H1 (cell line): ENCODE results near the gene TNS3. TPM values are rescaled to one million over a fixed set of nuclear protein-coding genes. Genes with fewer than 3 reads are reported as not detected.

Experiments used
- CTCF ChIA-PET: fragments of 300-600 bp; sonication (Branson Sonifier 250); formaldehyde crosslinking; loops from one replicate; lab custom pipeline; 2021; ENCODE audit not compliant: partially characterized antibody; lab: Charles Lee
- POLR2A ChIA-PET: fragments of 300-600 bp; sonication (Branson Sonifier 250); formaldehyde crosslinking; loops from one replicate; lab custom pipeline; 2021; ENCODE audit warnings: inconsistent platforms; ENCODE audit not compliant: partially characterized antibody; lab: Charles Lee
- DNase-seq, 2 experiments: peaks; one replicate each; pipeline versions ENCODE4 v3.0.0 to v3.0.0-alpha.2; 2010 to 2022; ENCODE audit warnings: low spot score in 2 of 2, low read depth in 1 of 2, mixed read lengths in 1 of 2
- FAIRE-seq: peaks from 2 replicates; lab custom pipeline; 2011; peaks lifted over from hg19 to GRCh38; lab: Jason Lieb, UNC
- H2AFZ ChIP-seq: 2 replicates; pipeline ENCODE4 v1.8.1; 2012; ENCODE audit warnings: low read length, inconsistent platforms
- H2AK5ac ChIP-seq: 2 replicates; pipeline ENCODE4 v1.6.1; 2013; ENCODE audit warnings: low read depth, low read length
- H2BK120ac ChIP-seq: replicated peaks from 2 replicates; pipeline ENCODE3; 2013; ENCODE audit warnings: low read depth, low read length, inconsistent platforms
- H2BK12ac ChIP-seq: 2 replicates; pipeline ENCODE4 v1.6.1; 2013; ENCODE audit warnings: low read depth, low read length
- H2BK15ac ChIP-seq: 2 replicates; pipeline ENCODE4 v1.6.1; 2013; ENCODE audit warnings: low read length
- H2BK20ac ChIP-seq: 2 replicates; pipeline ENCODE4 v1.6.1; 2013; ENCODE audit warnings: low read length
- H2BK5ac ChIP-seq: 2 replicates; pipeline ENCODE4 v1.6.1; 2013; ENCODE audit warnings: low read depth, low read length
- H3K14ac ChIP-seq: 2 replicates; pipeline ENCODE4 v1.6.1; 2013; ENCODE audit warnings: inconsistent platforms; ENCODE audit not compliant: insufficient read length
- H3K18ac ChIP-seq: 2 replicates; pipeline ENCODE4 v1.6.1; 2013; ENCODE audit warnings: low read length; ENCODE audit errors: extremely low read depth
- H3K23ac ChIP-seq: 2 replicates; pipeline ENCODE4 v1.6.1; 2013; ENCODE audit warnings: inconsistent platforms; ENCODE audit not compliant: insufficient read length
- H3K23me2 ChIP-seq: 2 replicates; pipeline ENCODE4 v1.6.1; 2013; ENCODE audit warnings: low read depth, low read length
- H3K27ac ChIP-seq: 2 replicates; pipeline ENCODE4 v1.6.1; 2011; ENCODE audit warnings: low read depth, low read length, inconsistent platforms
- H3K27me3 ChIP-seq, 4 experiments: replicated peaks in 1 of 4; 1 replicate in 1 of 4; 2 replicates in 3 of 4; pipeline versions ENCODE4 v1.6.1 to v1.8.1; 2011 to 2013; ENCODE audit warnings: low read length in 3 of 4, mild to moderate bottlenecking in 3 of 4, inconsistent platforms in 2 of 4, mixed read lengths in 2 of 4, moderate library complexity in 1 of 4; ENCODE audit not compliant: control insufficient read depth in 3 of 4, insufficient read depth in 3 of 4; ENCODE audit errors: extremely low read depth in 1 of 4
- H3K36me3 ChIP-seq, 4 experiments: 2 replicates each; pipeline versions ENCODE4 v1.6.1 to v1.8.1; 2011 to 2013; ENCODE audit warnings: mild to moderate bottlenecking in 4 of 4, low read length in 3 of 4, moderate library complexity in 2 of 4, control low read depth in 1 of 4, inconsistent platforms in 1 of 4; ENCODE audit not compliant: insufficient read depth in 4 of 4, control insufficient read depth in 2 of 4
- H3K4ac ChIP-seq: replicated peaks from 2 replicates; pipeline ENCODE3; 2013; ENCODE audit warnings: low read length, low read depth, mixed read lengths, inconsistent platforms; ENCODE audit not compliant: insufficient read length
- H3K4me1 ChIP-seq, 4 experiments: replicated peaks in 1 of 4; 1 replicate in 1 of 4; 2 replicates in 3 of 4; pipeline versions ENCODE4 v1.6.1 to v1.8.1; 2011 to 2013; ENCODE audit warnings: low read length in 3 of 4, inconsistent platforms in 2 of 4, mixed read lengths in 1 of 4; ENCODE audit not compliant: insufficient read depth in 4 of 4, control insufficient read depth in 3 of 4
- H3K4me2 ChIP-seq, 2 experiments: 2 replicates each; pipeline versions ENCODE4 v1.6.1 to v1.8.1; 2011 to 2013; ENCODE audit warnings: low read depth in 2 of 2, low read length in 2 of 2, control low read depth in 1 of 2, inconsistent platforms in 1 of 2, mild to moderate bottlenecking in 1 of 2; ENCODE audit not compliant: insufficient read depth in 1 of 2
- H3K4me3 ChIP-seq, 4 experiments: fragments of 200-600, 300-600 bp in 1 of 4; sonication (generic), shearing (Covaris generic), sonication (Bioruptor Twin) in 1 of 4; 2 replicates each; pipeline versions ENCODE4 v1.5.1 to v1.8.1; 2011 to 2016; ENCODE audit warnings: low read length in 4 of 4, low read depth in 3 of 4, control low read depth in 2 of 4, inconsistent platforms in 2 of 4, mild to moderate bottlenecking in 2 of 4, mixed read lengths in 1 of 4, moderate library complexity in 1 of 4; ENCODE audit not compliant: insufficient read depth in 2 of 4; ENCODE audit errors: extremely low read depth in 1 of 4
- H3K56ac ChIP-seq: replicated peaks from 2 replicates; pipeline ENCODE3; 2013; ENCODE audit warnings: low read depth, mild to moderate bottlenecking, mixed read lengths, low read length, inconsistent platforms; ENCODE audit not compliant: insufficient read length
- H3K79me1 ChIP-seq: 2 replicates; pipeline ENCODE4 v1.6.1; 2013; ENCODE audit warnings: low read depth, low read length, control low read depth
- H3K79me2 ChIP-seq, 2 experiments: 2 replicates each; pipeline versions ENCODE4 v1.6.1 to v1.8.1; 2012 to 2013; ENCODE audit warnings: low read length in 2 of 2, mild to moderate bottlenecking in 2 of 2, inconsistent platforms in 1 of 2; ENCODE audit not compliant: insufficient read depth in 2 of 2, control insufficient read depth in 1 of 2
- H3K9ac ChIP-seq, 4 experiments: replicated peaks in 1 of 4; 1 replicate in 1 of 4; 2 replicates in 3 of 4; pipeline versions ENCODE4 v1.6.1 to v1.8.1; 2011 to 2013; ENCODE audit warnings: low read depth in 3 of 4, low read length in 3 of 4, control low read depth in 2 of 4, mild to moderate bottlenecking in 2 of 4, moderate library complexity in 2 of 4, inconsistent platforms in 1 of 4; ENCODE audit errors: extremely low read depth in 1 of 4
- H3K9me3 ChIP-seq, 2 experiments: 2 replicates each; pipeline versions ENCODE4 v1.6.1 to v1.8.1; 2012 to 2013; ENCODE audit warnings: mild to moderate bottlenecking in 2 of 2, moderate library complexity in 2 of 2, control low read depth in 1 of 2, inconsistent platforms in 1 of 2, low read depth in 1 of 2, low read length in 1 of 2, mixed read lengths in 1 of 2; ENCODE audit not compliant: insufficient read depth in 2 of 2
- H4K20me1 ChIP-seq, 2 experiments: replicated peaks in 1 of 2; 2 replicates each; pipeline versions ENCODE3 to v1.8.1; 2011 to 2013; ENCODE audit warnings: inconsistent platforms in 2 of 2, low read length in 2 of 2, mild to moderate bottlenecking in 1 of 2; ENCODE audit not compliant: insufficient read depth in 2 of 2, control insufficient read depth in 1 of 2
- H4K5ac ChIP-seq: 2 replicates; pipeline ENCODE4 v1.6.1; 2013; ENCODE audit warnings: low read length, low read depth, mixed read lengths, inconsistent platforms; ENCODE audit not compliant: insufficient read length
- H4K8ac ChIP-seq: 2 replicates; pipeline ENCODE4 v1.8.0; 2013; ENCODE audit warnings: mild to moderate bottlenecking, moderate library complexity, low read length, inconsistent platforms; ENCODE audit not compliant: insufficient read depth; ENCODE audit errors: extremely low read depth
- H4K91ac ChIP-seq: replicated peaks from 2 replicates; pipeline ENCODE3; 2013; ENCODE audit warnings: low read length, mixed read lengths, inconsistent platforms; ENCODE audit not compliant: insufficient read length
- CEBPB ChIP-seq: IDR thresholded peaks from 2 replicates; pipeline ENCODE4 v1.6.1; 2012; ENCODE audit warnings: low read depth, low read length
- JUND ChIP-seq: IDR thresholded peaks from 2 replicates; pipeline ENCODE4 v1.6.1; 2011; ENCODE audit warnings: mild to moderate bottlenecking, improper control_type of control experiment, low read length
- KDM1A ChIP-seq: fragments of 200-600, 300-600 bp; sonication (generic); IDR thresholded peaks from 2 replicates; pipeline ENCODE4 v1.7.1; 2016; ENCODE audit warnings: mild to moderate bottlenecking, low read length, borderline replicate concordance
- MAFK ChIP-seq: IDR thresholded peaks from 2 replicates; pipeline ENCODE4 v1.6.1; 2012; ENCODE audit warnings: low read depth, mild to moderate bottlenecking, improper control_type of control experiment, low read length
- MAX ChIP-seq: IDR thresholded peaks from 2 replicates; pipeline ENCODE4 v1.6.1; 2012; ENCODE audit warnings: inconsistent platforms
- POU5F1 ChIP-seq: IDR thresholded peaks from 2 replicates; pipeline ENCODE4 v1.6.1; 2011; ENCODE audit warnings: low read depth, mild to moderate bottlenecking, low read length, moderate library complexity
- RBBP5 ChIP-seq: IDR thresholded peaks from 2 replicates; pipeline ENCODE4 v1.7.1; 2012; ENCODE audit warnings: low read depth, mild to moderate bottlenecking, inconsistent platforms, low read length, moderate library complexity, borderline replicate concordance
- RFX5 ChIP-seq: IDR thresholded peaks from 2 replicates; pipeline ENCODE4 v1.6.1; 2011; ENCODE audit warnings: low read depth, low read length, improper control_type of control experiment, borderline replicate concordance
- SRF ChIP-seq: IDR thresholded peaks from 2 replicates; pipeline ENCODE4 v1.6.1; 2011; ENCODE audit warnings: mild to moderate bottlenecking, low read depth, low read length, moderate library complexity
- SUZ12 ChIP-seq: fragments of 200-600 bp; sonication (generic); IDR thresholded peaks from 2 replicates; pipeline ENCODE4 v1.6.1; 2012; ENCODE audit warnings: mild to moderate bottlenecking, inconsistent platforms, low read length, moderate library complexity, mixed read lengths
- TBP ChIP-seq: IDR thresholded peaks from 2 replicates; pipeline ENCODE4 v1.6.1; 2011; ENCODE audit warnings: low read depth, low read length, improper control_type of control experiment
- TEAD4 ChIP-seq: IDR thresholded peaks from 2 replicates; pipeline ENCODE4 v1.6.1; 2012; ENCODE audit warnings: low read depth, low read length, inconsistent platforms, mixed read lengths
- WGBS, 2 experiments: shearing (Covaris generic) in 1 of 2; methylation state at CpG; one replicate each; pipeline versions ENCODE4 v1.1.6 to v1.1.7; 2013 to 2015; ENCODE audit warnings: low lambda C conversion rate in 2 of 2, mixed read lengths in 2 of 2, inconsistent platforms in 1 of 2, low coverage in 1 of 2, missing lambda C conversion rate in 1 of 2; ENCODE audit not compliant: insufficient replicate concordance in 2 of 2, insufficient coverage in 1 of 2, insufficient read length in 1 of 2; ENCODE audit errors: extremely low coverage in 1 of 2, missing lambda C conversion rate in 1 of 2; 5-methylcytosine and 5-hydroxymethylcytosine counted together
- polyA plus RNA-seq, 7 experiments: library from polyadenylated mRNA; depleted of rRNA in 3 of 7; stranded (reverse) in 5 of 7; unstranded in 2 of 7; fragments of >200 nt in 5 of 7; fragments of 200-250 nt in 2 of 7; gene quantifications; 1 replicate in 5 of 7; 2 replicates in 1 of 7; 4 replicates in 1 of 7; pipeline versions ENCODE4 v1.2.1 to v1.2.3, GENCODE V29; 2011 to 2013; ENCODE audit warnings: missing spikeins in 2 of 7, mixed read lengths in 2 of 7
- total RNA-seq: library from RNA; stranded (reverse); fragmentation: NEBNext Ultra II Directional; extraction: Animal tissue kit (Norgen Biotek cat#: 25700); gene quantifications from 2 replicates; pipeline ENCODE4 v1.2.1, GENCODE V29; 2021

The TNS3 gene
- total and polyA plus RNA-seq, 2 of the 8 experiments (the other 6 are each of a cell fraction or from before 2014, with no cell fraction given), result 11.9 to 24.2 TPM

- Histone ChIP-seq H3K23me2 (no peaks in the 10 kb centered on the region), H3K79me2 (no peaks in the 10 kb centered on the region), H3K79me1 (peaks cover 2% of the 10 kb centered on the region; the same call in 1 of the 2 replicates), H3K14ac (no peak overlapping the region), H3K56ac (no peak overlapping the region), H2BK20ac (no peak overlapping the region), H2BK12ac (no peak overlapping the region), H2BK5ac (no peak overlapping the region), H2BK15ac (no peak overlapping the region), H3K27me3 (no peaks in the 10 kb centered on the region), H4K91ac (no peak overlapping the region), H3K27ac (no peak overlapping the region), H3K9me3 (no peaks in the 10 kb centered on the region), H4K20me1 (peaks cover 0 to 4% of the 10 kb centered on the region in 2 experiments), H2AK5ac (no peak overlapping the region), H4K5ac (no peak overlapping the region), H2AFZ (no peak overlapping the region), H4K8ac (no peak overlapping the region), H3K4me2 (no peak overlapping the region), H3K9ac (no peak overlapping the region), H3K4me3 (no peak overlapping the region), H3K36me3 (no peaks in the 10 kb centered on the region), H3K23ac (no peak overlapping the region), H3K4me1 (peaks cover 0 to 26% (median 12%) of the 10 kb centered on the region in 4 experiments; a peak in 6 of 7 replicates), H3K4ac (no peak overlapping the region), H2BK120ac (no peak overlapping the region), H3K18ac (no peak overlapping the region)
- no peak for DNase-seq
- FAIRE-seq, result no peak
- POLR2A ChIA-PET, result no interaction called here
- WGBS, 2 experiments, result 86% methylated on average over 3 of the region's 3 CpGs; no CpG with 5 or more reads in 1 of the 2 experiments
- CTCF ChIA-PET, result interaction anchor here (1.1 to 1.9 kb wide), 6 partner anchors 9 to 186 kb away, joined by 3 to 11 read pairs (median 4); no protein-coding TSS in a partner anchor
- TF ChIP-seq RFX5 (no peak), JUND (no peak), SUZ12 (no peak), KDM1A (no peak), TEAD4 (no peak), MAX (no peak), TBP (no peak), CEBPB (no peak), SRF (no peak), POU5F1 (no peak), RBBP5 (no peak), MAFK (no peak)
Observed at GRCh38 chr7:47451851-47452205, 130.1 kb downstream of the TNS3 start.
